ENCODE results near the gene LHFPL3. TPM values are rescaled to one million over a fixed set of nuclear protein-coding genes. Genes with fewer than 3 reads are reported as not detected.

LHFPL3 gene
- total RNA-seq, 1 experiment from 2014 or later, result not detected

DNA sequence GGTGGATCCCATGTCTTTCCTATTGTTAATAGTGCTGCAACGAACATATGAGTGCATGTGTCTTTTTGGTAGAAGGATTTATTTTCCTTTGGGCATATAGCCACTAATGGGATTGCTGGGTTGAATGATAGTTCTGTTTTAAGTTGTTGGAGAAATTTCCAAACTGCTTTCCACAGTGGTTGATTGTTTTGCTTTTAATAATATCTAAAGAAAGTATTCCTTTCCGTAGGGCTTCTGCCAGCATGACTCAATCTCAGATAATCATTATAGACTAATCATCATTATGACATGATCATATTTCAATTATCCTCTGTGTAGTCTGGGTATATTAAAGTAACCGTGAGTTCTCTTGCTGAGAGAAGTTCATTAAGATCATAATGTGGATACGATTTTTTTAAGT, 575.4 kb downstream of the LHFPL3 start:
- CTCF ChIA-PET, result no interaction called here

More for the DNA sequence above, 575.4 kb downstream of the LHFPL3 start:
- H3K4me3 ChIP-seq (replicated peaks in 1 of 2; ENCODE audit: low read depth in 1 of 2, low read length in 2 of 2), result no peak overlapping the region
- no peaks in the 10 kb centered on the region for H3K4me1 ChIP-seq (ENCODE audit: control insufficient read depth in 1 of 2, insufficient read depth in 2 of 2, low read length in 2 of 2)
- no peaks in the 10 kb centered on the region for H4K20me1 ChIP-seq (ENCODE audit: insufficient read depth)
- no peaks in the 10 kb centered on the region for H3K36me3 ChIP-seq (ENCODE audit: control insufficient read depth in 1 of 2, insufficient read depth in 2 of 2, low read length in 2 of 2)
- ATAC-seq, result no peak
- H3K27ac ChIP-seq (ENCODE audit: low read depth, low read length), result no peak overlapping the region
- no peaks in the 10 kb centered on the region for H3K9me3 ChIP-seq (ENCODE audit: control insufficient read depth in 1 of 2, insufficient read depth in 1 of 2, low read depth in 1 of 2, low read length in 2 of 2)
- H3K27me3 ChIP-seq (ENCODE audit: insufficient read depth, low read length), result peaks cover 21% of the 10 kb centered on the region
- H3K9me2 ChIP-seq (ENCODE audit: insufficient read depth), result no peaks in the 10 kb centered on the region
- intact Hi-C loops (cut with micrococcal nuclease), result no loop called here
- H3K4me2 ChIP-seq (ENCODE audit: low read length), result no peak overlapping the region
- DNase-seq (ENCODE audit: low read depth, low spot score), result no peak
- ChIA-PET POLR2A (no interaction called here), RAD21 (ENCODE audit: low non-redundant PET in 1 of 2, low total read pairs in 2 of 2, uncharacterized antibody in 2 of 2, unreplicated experiment in 2 of 2) (no interaction called here)
- H2AFZ ChIP-seq (ENCODE audit: low read depth, low read length, poor library complexity, severe bottlenecking), result no peak overlapping the region
- no TSS peak for BruUV-seq (replicated peaks)
- TF ChIP-seq EGR1 (IDR thresholded peaks at IDR 0.05; ENCODE audit: low read depth) (no peak), YY1 (IDR thresholded peaks at IDR 0.05; ENCODE audit: extremely low read depth, insufficient replicate concordance, low read depth, low read length) (no peak), ELF1 (IDR thresholded peaks at IDR 0.05; ENCODE audit: borderline replicate concordance, low read depth) (no peak), FOSL1 (IDR thresholded peaks at IDR 0.05; ENCODE audit: low read depth) (no peak), EZH2phosphoT487 (IDR thresholded peaks at IDR 0.05; ENCODE audit: borderline replicate concordance) (no peak), SRF (IDR thresholded peaks at IDR 0.05; ENCODE audit: low read depth) (no peak), CEBPB (IDR thresholded peaks at IDR 0.05; ENCODE audit: low read depth) (no peak), EZH2 (IDR thresholded peaks at IDR 0.05) (no peak), CBX3 (IDR thresholded peaks at IDR 0.05; ENCODE audit: low read depth) (no peak), POLR2A (IDR thresholded peaks at IDR 0.05; ENCODE audit: borderline replicate concordance, extremely low read depth, insufficient read depth, insufficient read length) (no peak), SP1 (IDR thresholded peaks at IDR 0.05; ENCODE audit: low read depth) (no peak), POLR2AphosphoS5 (IDR thresholded peaks at IDR 0.05; ENCODE audit: low read depth, low read length) (no peak), JUND (IDR thresholded peaks at IDR 0.05) (no peak), SIN3A (IDR thresholded peaks at IDR 0.05; ENCODE audit: low read depth) (no peak), TCF7L2 (IDR thresholded peaks at IDR 0.05; ENCODE audit: borderline replicate concordance, extremely low read depth, insufficient read depth, insufficient read length) (no peak), ZNF274 (IDR thresholded peaks at IDR 0.05; ENCODE audit: low read depth, low read length) (no peak)
- TF ChIP-seq, protein P1, sequence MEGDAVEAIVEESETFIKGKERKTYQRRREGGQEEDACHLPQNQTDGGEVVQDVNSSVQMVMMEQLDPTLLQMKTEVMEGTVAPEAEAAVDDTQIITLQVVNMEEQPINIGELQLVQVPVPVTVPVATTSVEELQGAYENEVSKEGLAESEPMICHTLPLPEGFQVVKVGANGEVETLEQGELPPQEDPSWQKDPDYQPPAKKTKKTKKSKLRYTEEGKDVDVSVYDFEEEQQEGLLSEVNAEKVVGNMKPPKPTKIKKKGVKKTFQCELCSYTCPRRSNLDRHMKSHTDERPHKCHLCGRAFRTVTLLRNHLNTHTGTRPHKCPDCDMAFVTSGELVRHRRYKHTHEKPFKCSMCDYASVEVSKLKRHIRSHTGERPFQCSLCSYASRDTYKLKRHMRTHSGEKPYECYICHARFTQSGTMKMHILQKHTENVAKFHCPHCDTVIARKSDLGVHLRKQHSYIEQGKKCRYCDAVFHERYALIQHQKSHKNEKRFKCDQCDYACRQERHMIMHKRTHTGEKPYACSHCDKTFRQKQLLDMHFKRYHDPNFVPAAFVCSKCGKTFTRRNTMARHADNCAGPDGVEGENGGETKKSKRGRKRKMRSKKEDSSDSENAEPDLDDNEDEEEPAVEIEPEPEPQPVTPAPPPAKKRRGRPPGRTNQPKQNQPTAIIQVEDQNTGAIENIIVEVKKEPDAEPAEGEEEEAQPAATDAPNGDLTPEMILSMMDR (IDR thresholded peaks at IDR 0.05 in 2 of 3, conservative IDR thresholded peaks at IDR 0.05 in 1 of 3; ENCODE audit: borderline replicate concordance in 1 of 3, insufficient read depth in 1 of 3, low read depth in 2 of 3, low read length in 2 of 3), result no peak
- TF ChIP-seq, protein P2, sequence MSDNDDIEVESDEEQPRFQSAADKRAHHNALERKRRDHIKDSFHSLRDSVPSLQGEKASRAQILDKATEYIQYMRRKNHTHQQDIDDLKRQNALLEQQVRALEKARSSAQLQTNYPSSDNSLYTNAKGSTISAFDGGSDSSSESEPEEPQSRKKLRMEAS (IDR thresholded peaks at IDR 0.05), result no peak
- TF ChIP-seq, protein P3, sequence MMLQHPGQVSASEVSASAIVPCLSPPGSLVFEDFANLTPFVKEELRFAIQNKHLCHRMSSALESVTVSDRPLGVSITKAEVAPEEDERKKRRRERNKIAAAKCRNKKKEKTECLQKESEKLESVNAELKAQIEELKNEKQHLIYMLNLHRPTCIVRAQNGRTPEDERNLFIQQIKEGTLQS (IDR thresholded peaks at IDR 0.05), result no peak
- TF ChIP-seq, protein P4, sequence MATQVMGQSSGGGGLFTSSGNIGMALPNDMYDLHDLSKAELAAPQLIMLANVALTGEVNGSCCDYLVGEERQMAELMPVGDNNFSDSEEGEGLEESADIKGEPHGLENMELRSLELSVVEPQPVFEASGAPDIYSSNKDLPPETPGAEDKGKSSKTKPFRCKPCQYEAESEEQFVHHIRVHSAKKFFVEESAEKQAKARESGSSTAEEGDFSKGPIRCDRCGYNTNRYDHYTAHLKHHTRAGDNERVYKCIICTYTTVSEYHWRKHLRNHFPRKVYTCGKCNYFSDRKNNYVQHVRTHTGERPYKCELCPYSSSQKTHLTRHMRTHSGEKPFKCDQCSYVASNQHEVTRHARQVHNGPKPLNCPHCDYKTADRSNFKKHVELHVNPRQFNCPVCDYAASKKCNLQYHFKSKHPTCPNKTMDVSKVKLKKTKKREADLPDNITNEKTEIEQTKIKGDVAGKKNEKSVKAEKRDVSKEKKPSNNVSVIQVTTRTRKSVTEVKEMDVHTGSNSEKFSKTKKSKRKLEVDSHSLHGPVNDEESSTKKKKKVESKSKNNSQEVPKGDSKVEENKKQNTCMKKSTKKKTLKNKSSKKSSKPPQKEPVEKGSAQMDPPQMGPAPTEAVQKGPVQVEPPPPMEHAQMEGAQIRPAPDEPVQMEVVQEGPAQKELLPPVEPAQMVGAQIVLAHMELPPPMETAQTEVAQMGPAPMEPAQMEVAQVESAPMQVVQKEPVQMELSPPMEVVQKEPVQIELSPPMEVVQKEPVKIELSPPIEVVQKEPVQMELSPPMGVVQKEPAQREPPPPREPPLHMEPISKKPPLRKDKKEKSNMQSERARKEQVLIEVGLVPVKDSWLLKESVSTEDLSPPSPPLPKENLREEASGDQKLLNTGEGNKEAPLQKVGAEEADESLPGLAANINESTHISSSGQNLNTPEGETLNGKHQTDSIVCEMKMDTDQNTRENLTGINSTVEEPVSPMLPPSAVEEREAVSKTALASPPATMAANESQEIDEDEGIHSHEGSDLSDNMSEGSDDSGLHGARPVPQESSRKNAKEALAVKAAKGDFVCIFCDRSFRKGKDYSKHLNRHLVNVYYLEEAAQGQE (IDR thresholded peaks at IDR 0.05; ENCODE audit: low read depth), result no peak
- H3K9ac ChIP-seq (ENCODE audit: low read length), result no peak overlapping the region
- no peaks in the 10 kb centered on the region for H3K79me2 ChIP-seq (ENCODE audit: insufficient read depth, low read length)
